GM19025 (cell line): ENCODE results near the gene TSPAN4.

Experiments used
- ATAC-seq: cut with Tn5 transposase; IDR thresholded peaks from one replicate; pipeline ENCODE4 v1.9.1; 2021; ENCODE audit warnings: mild to moderate bottlenecking, low read depth, moderate library complexity; ENCODE audit not compliant: unreplicated experiment

The TSPAN4 gene

GRCh38 chr11:803770-804598 lies 38.7 kb upstream of the TSPAN4 start:
- ATAC-seq, result no peak

- ATAC-seq, result no peak
Measured at GRCh38 chr11:804599-804964, 38.1 kb upstream of the TSPAN4 start.

- ATAC-seq, result no peak
Measured at GRCh38 chr11:808427-809286, 34.0 kb upstream of the TSPAN4 start.

- ATAC-seq, result peak; percentile 66
Measured at GRCh38 chr11:809287-810039, 33.2 kb upstream of the TSPAN4 start, which contains the start of gene RPLP2. TSS of gene RPLP2 (plus strand) at chr11:809967. CDS start at chr11:810235, 268 bp downstream.

GRCh38 chr11:810040-810567 lies 32.5 kb upstream of the TSPAN4 start:
- ATAC-seq, result peak; percentile 6

- ATAC-seq, result no peak
Measured at GRCh38 chr11:811446-812245, 31.0 kb upstream of the TSPAN4 start.

GRCh38 chr11:812390-812789 lies 30.3 kb upstream of the TSPAN4 start:
- no peak for ATAC-seq

- ATAC-seq, result no peak
Measured at GRCh38 chr11:813072-813455, 29.6 kb upstream of the TSPAN4 start.

GRCh38 chr11:813456-814096 lies 29.1 kb upstream of the TSPAN4 start:
- no peak for ATAC-seq

GRCh38 chr11:815675-816432 lies 26.8 kb upstream of the TSPAN4 start:
- no peak for ATAC-seq

GRCh38 chr11:816433-816779 lies 26.2 kb upstream of the TSPAN4 start:
- no peak for ATAC-seq

- no peak for ATAC-seq
Measured at GRCh38 chr11:818396-819128, 24.1 kb upstream of the TSPAN4 start, which contains the start of gene PNPLA2. TSS of gene PNPLA2 (plus strand) at chr11:818914. CDS start at chr11:819719, 805 bp downstream.

GRCh38 chr11:819129-819931 lies 23.3 kb upstream of the TSPAN4 start:
- ATAC-seq, result peak; percentile 65

GRCh38 chr11:819943-820649 lies 22.6 kb upstream of the TSPAN4 start:
- peak; percentile 52 for ATAC-seq

- no peak for ATAC-seq
Measured at GRCh38 chr11:820655-821511, 21.8 kb upstream of the TSPAN4 start.
